A673 (cell line): ENCODE measurements around the gene CYBRD1. TPM values are rescaled to one million over a fixed set of nuclear protein-coding genes. Genes with fewer than 3 reads are reported as not detected.

Experiments
- BruUV-seq: library from RNA; stranded (reverse); fragments of 400-500 nt; replicated peaks from 2 replicates; lab custom pipeline; 2021; lab: Mats Ljungman, UMichigan
- CTCF ChIA-PET: fragments of 300-600 bp; sonication (Branson Sonifier 250); formaldehyde crosslinking; loops from one replicate; lab custom pipeline; 2022; ENCODE audit warnings: antibody characterized with exemption; lab: Charles Lee
- POLR2A ChIA-PET: fragments of 300-600 bp; sonication (Branson Sonifier 250); formaldehyde crosslinking; loops from one replicate; lab custom pipeline; 2022; ENCODE audit warnings: antibody characterized with exemption; ENCODE audit not compliant: low non-redundant PET; lab: Charles Lee
- DNase-seq: peaks from one replicate; pipeline ENCODE4 v3.0.0-alpha.2; 2015; ENCODE audit warnings: low spot score
- H3K27ac ChIP-seq: fragments of 200-600 bp; sonication (generic); 2 replicates; pipeline ENCODE4 v1.5.1; 2016; ENCODE audit warnings: mixed run types, low read depth, mild to moderate bottlenecking, mixed read lengths, antibody characterized with exemption, low read length; ENCODE audit not compliant: poor library complexity, severe bottlenecking
- H3K27me3 ChIP-seq: fragments of 200-600 bp; sonication (generic); replicated peaks from 2 replicates; pipeline ENCODE4 v1.6.1; 2017; ENCODE audit warnings: mixed run types, low read depth, mild to moderate bottlenecking, mixed read lengths, antibody characterized with exemption, low read length; ENCODE audit not compliant: insufficient read depth, poor library complexity
- H3K36me3 ChIP-seq: fragments of 200-600 bp; sonication (generic); 2 replicates; pipeline ENCODE4 v1.6.1; 2016; ENCODE audit warnings: mixed run types, mild to moderate bottlenecking, mixed read lengths, antibody characterized with exemption, low read length; ENCODE audit not compliant: insufficient read depth, poor library complexity, severe bottlenecking
- H3K4me1 ChIP-seq: fragments of 200-600 bp; sonication (generic); 2 replicates; pipeline ENCODE4 v1.6.1; 2017; ENCODE audit warnings: mixed run types, mild to moderate bottlenecking, mixed read lengths, antibody characterized with exemption, low read length; ENCODE audit not compliant: insufficient read depth, poor library complexity, severe bottlenecking
- H3K4me3 ChIP-seq: fragments of 200-600 bp; sonication (generic); 2 replicates; pipeline ENCODE4 v1.5.1; 2016; ENCODE audit warnings: low read depth, mixed run types, mild to moderate bottlenecking, mixed read lengths, low read length; ENCODE audit not compliant: poor library complexity, severe bottlenecking
- H3K9me3 ChIP-seq: fragments of 200-600 bp; sonication (generic); 2 replicates; pipeline ENCODE4 v1.6.1; 2016; ENCODE audit warnings: mixed run types, low read depth, mild to moderate bottlenecking, mixed read lengths, antibody characterized with exemption, low read length; ENCODE audit not compliant: poor library complexity, severe bottlenecking
- CTCF ChIP-seq: fragments of 300-800, 200-600 bp; sonication (generic); conservative IDR thresholded peaks from 2 replicates; pipeline ENCODE4 v1.5.1; 2017; ENCODE audit warnings: low read depth, mild to moderate bottlenecking, antibody characterized with exemption, low read length, moderate library complexity, mixed read lengths
- EZH2 ChIP-seq: fragments of 200-600 bp; sonication (generic); IDR thresholded peaks from 2 replicates; pipeline ENCODE4 v1.6.1; 2017; ENCODE audit warnings: borderline replicate concordance, low read depth, mild to moderate bottlenecking, mixed read lengths, antibody characterized with exemption, low read length; ENCODE audit not compliant: poor library complexity, severe bottlenecking
- intact Hi-C: fragments of 100-400 bp; cut with micrococcal nuclease; formaldehyde crosslinking; loops from one replicate; pipeline ENCODE4 v1.10.0; 2022; ENCODE audit not compliant: unreplicated experiment
- total RNA-seq: library from RNA; stranded (reverse); gene quantifications from 2 replicates; pipeline ENCODE4 v1.2.3, GENCODE V29; 2021

CYBRD1 gene
- total RNA-seq, 1 experiment from 2014 or later: 7.3 TPM

GRCh38 chr2:171487201-171487600, 35.1 kb upstream of the CYBRD1 start:
- no peaks in the 10 kb centered on the region for H3K4me1 ChIP-seq
- CTCF ChIA-PET: no interaction called here
- no peak overlapping the region for H3K27ac ChIP-seq
- intact Hi-C loops: no loop called here
- DNase-seq: no peak
- peaks cover 3% of the 10 kb centered on the region for H3K36me3 ChIP-seq
- no peaks in the 10 kb centered on the region for H3K9me3 ChIP-seq
- no TSS peak for BruUV-seq
- no peaks in the 10 kb centered on the region for H3K27me3 ChIP-seq
- H3K4me3 ChIP-seq: no peak overlapping the region
- TF ChIP-seq EZH2 (no peak), CTCF (no peak)
- POLR2A ChIA-PET: no interaction called here

- H3K4me1 ChIP-seq: no peaks in the 10 kb centered on the region
- no peaks in the 10 kb centered on the region for H3K36me3 ChIP-seq
- CTCF ChIA-PET: no interaction called here
- H3K4me3 ChIP-seq: no peak overlapping the region
- H3K9me3 ChIP-seq: no peaks in the 10 kb centered on the region
- DNase-seq: no peak
- TF ChIP-seq CTCF (no peak), EZH2 (no peak)
- BruUV-seq: no TSS peak
- intact Hi-C loops: no loop called here
- POLR2A ChIA-PET: no interaction called here
- no peaks in the 10 kb centered on the region for H3K27me3 ChIP-seq
- no peak overlapping the region for H3K27ac ChIP-seq
Measured at GRCh38 chr2:171487803-171488259, 34.4 kb upstream of the CYBRD1 start.

DNA sequence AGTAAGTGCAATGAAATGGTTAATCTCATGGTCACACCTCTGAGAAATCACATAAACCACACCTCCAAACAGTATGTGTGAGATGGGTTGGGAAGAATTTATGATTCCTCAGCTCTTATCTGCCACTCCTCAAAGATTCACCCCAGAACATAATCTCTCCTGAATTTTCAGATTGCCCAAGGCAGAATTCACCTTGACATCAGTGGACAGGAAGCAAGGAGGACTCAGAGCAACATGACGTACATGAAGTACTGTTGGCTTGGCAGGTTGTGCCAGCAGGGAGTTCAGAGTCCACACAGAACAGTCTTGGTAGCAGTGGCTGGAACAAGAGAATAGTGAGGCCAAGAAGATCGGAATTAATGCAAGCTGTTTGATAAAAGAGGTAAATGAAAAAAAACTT, 31.7 kb upstream of the CYBRD1 start:
- intact Hi-C loops: no loop called here
- H3K27ac ChIP-seq: no peak overlapping the region
- TF ChIP-seq CTCF: no peak
- no peak for TF ChIP-seq EZH2
- no peaks in the 10 kb centered on the region for H3K36me3 ChIP-seq
- DNase-seq: no peak
- H3K9me3 ChIP-seq: no peaks in the 10 kb centered on the region
- BruUV-seq: no TSS peak
- no peak overlapping the region for H3K4me3 ChIP-seq
- POLR2A ChIA-PET: no interaction called here
- CTCF ChIA-PET: interaction anchor here (0.5 kb wide), 1 partner anchor 10 kb away, joined by 3 read pairs; no protein-coding TSS in a partner anchor
- no peaks in the 10 kb centered on the region for H3K27me3 ChIP-seq
- H3K4me1 ChIP-seq: no peaks in the 10 kb centered on the region
